Measurements from ENCODE around the gene ZNF326.

GRCh38 chr1:89954401-89954800 is 40.5 kb upstream of the ZNF326 start:
- TF ChIP-seq CTCF (optimal IDR thresholded peaks at IDR 0.05 in 1 of 3, IDR thresholded peaks at IDR 0.05 in 1 of 3, conservative IDR thresholded peaks at IDR 0.05 in 1 of 3; ENCODE audit: extremely low read depth in 1 of 3, insufficient read depth in 2 of 3, low read length in 3 of 3) = no peak
- TF ChIP-seq EZH2 (IDR thresholded peaks at IDR 0.05; ENCODE audit: low read length) = no peak

Measured in keratinocyte (primary cell).